K562 (cell line): ENCODE results near the gene ARHGAP22. TPM values are rescaled to one million over a fixed set of nuclear protein-coding genes. Genes with fewer than 3 reads are reported as not detected.
A peak's percentile ranks its signal among the peaks of the same experiment; 100 is the strongest.

Experiments used
- BHLHE40 ChIP-seq: IDR thresholded peaks from 2 replicates; pipeline ENCODE4 v1.6.1; 2011; ENCODE audit warnings: low read length, improper control_type of control experiment
- CREB1 ChIP-seq, 2 experiments: sonication (generic) in 1 of 2; formaldehyde crosslinking in 1 of 2; IDR thresholded peaks; 2 replicates each; pipeline versions ENCODE4 v1.6.1 to v1.8.0; 2012 to 2022; ENCODE audit warnings: inconsistent platforms in 1 of 2, mild to moderate bottlenecking in 1 of 2, missing genetic modification reagents in 1 of 2, moderate library complexity in 1 of 2
- SMAD4 ChIP-seq: fragments of 250-450 bp; sonication (Bioruptor Pico); conservative IDR thresholded peaks from 2 replicates; pipeline ENCODE4 v1.8.0; 2021; ENCODE audit warnings: inconsistent platforms, mild to moderate bottlenecking, moderate library complexity
- SP2 ChIP-seq: IDR thresholded peaks from 2 replicates; pipeline ENCODE4 v1.6.1; 2011; ENCODE audit warnings: mild to moderate bottlenecking, low read depth, low read length, moderate library complexity; ENCODE audit not compliant: poor library complexity, severe bottlenecking; ENCODE audit errors: extremely low read depth
- SRSF7 ChIP-seq: fragments of 200-400 bp; formaldehyde crosslinking; optimal IDR thresholded peaks from 2 replicates; pipeline ENCODE3; 2017; ENCODE audit warnings: mild to moderate bottlenecking, low read depth, low read length
- TEAD2 ChIP-seq: fragments of 450-650 bp; IDR thresholded peaks from 2 replicates; pipeline ENCODE4 v1.6.1; 2016; ENCODE audit warnings: missing genetic modification characterization, control low read depth, missing compliant biosample characterization
- TFAM ChIP-seq: fragments of 250-450 bp; sonication (Bioruptor Pico); conservative IDR thresholded peaks from 2 replicates; pipeline ENCODE4 v1.5.0; 2021; ENCODE audit warnings: mild to moderate bottlenecking, moderate library complexity
- YBX1 ChIP-seq: fragments of 450-650 bp; IDR thresholded peaks from 2 replicates; pipeline ENCODE4 v1.7.1; 2016; ENCODE audit warnings: mild to moderate bottlenecking
- ZBED1 ChIP-seq: IDR thresholded peaks from 2 replicates; pipeline ENCODE4 v1.6.1; 2014
- ZBTB17 ChIP-seq: fragments of 450-650 bp; formaldehyde crosslinking; IDR thresholded peaks from 2 replicates; pipeline ENCODE4 v1.4.0; 2020; ENCODE audit warnings: mild to moderate bottlenecking
- ZC3H8 ChIP-seq: fragments of 450-650 bp; IDR thresholded peaks from 2 replicates; pipeline ENCODE4 v1.6.1; 2017
- ZNF583 ChIP-seq: fragments of 250-450 bp; sonication (Bioruptor Pico); IDR thresholded peaks from 2 replicates; pipeline ENCODE4 v1.4.0; 2020
- polyA plus RNA-seq, 8 experiments: library from polyadenylated mRNA; depleted of rRNA in 4 of 8; stranded (reverse) in 5 of 8; unstranded in 3 of 8; fragments of >200 nt; fragmentation: Nextera tagmentation in 2 of 8; fragmentation: Illumina TruSeq in 1 of 8; extraction: Ambion mirVana in 2 of 8; extraction: Trizol in 1 of 8; gene quantifications; 2 replicates each; pipeline versions ENCODE4 v1.2.1 to v1.2.3, GENCODE V29; 2011 to 2014; ENCODE audit warnings: inconsistent platforms in 1 of 8, missing spikeins in 1 of 8
- total RNA-seq, 7 experiments: library from RNA; depleted of rRNA in 6 of 7; stranded (reverse); fragments of >200 nt in 6 of 7; fragmentation: Illumina TruSeq in 2 of 7; extraction: Trizol in 2 of 7; gene quantifications; 2 replicates each; pipeline versions ENCODE4 v1.2.1 to v1.2.3, GENCODE V29; 2011 to 2021; ENCODE audit warnings: low replicate concordance in 1 of 7
- TF ChIP-seq, protein P1 (sequence below): fragments of 450-650 bp; IDR thresholded peaks from 2 replicates; pipeline ENCODE4 v1.6.1; 2017; ENCODE audit warnings: antibody characterized with exemption, mild to moderate bottlenecking
- TF ChIP-seq, protein P2 (sequence below): sonication (generic); formaldehyde crosslinking; IDR thresholded peaks from 2 replicates; pipeline ENCODE4 v1.8.1; 2023; ENCODE audit warnings: missing genetic modification reagents, mild to moderate bottlenecking, borderline replicate concordance
- TF ChIP-seq, protein P3 (sequence below): sonication (generic); formaldehyde crosslinking; IDR thresholded peaks from 2 replicates; pipeline ENCODE4 v1.8.1; 2023; ENCODE audit warnings: mild to moderate bottlenecking, missing genetic modification reagents
- TF ChIP-seq, protein P4 (sequence below): fragments of 250-450 bp; sonication (Bioruptor Pico); IDR thresholded peaks from 2 replicates; pipeline ENCODE4 v1.8.0; 2022; ENCODE audit warnings: moderate library complexity, mild to moderate bottlenecking, inconsistent platforms

Gene ARHGAP22
- total and polyA plus RNA-seq, 9 of the 15 experiments (the other 6 are each of a cell fraction or from before 2014, with no cell fraction given), result 1.3 to 28.1 (median 12.7) TPM

DNA sequence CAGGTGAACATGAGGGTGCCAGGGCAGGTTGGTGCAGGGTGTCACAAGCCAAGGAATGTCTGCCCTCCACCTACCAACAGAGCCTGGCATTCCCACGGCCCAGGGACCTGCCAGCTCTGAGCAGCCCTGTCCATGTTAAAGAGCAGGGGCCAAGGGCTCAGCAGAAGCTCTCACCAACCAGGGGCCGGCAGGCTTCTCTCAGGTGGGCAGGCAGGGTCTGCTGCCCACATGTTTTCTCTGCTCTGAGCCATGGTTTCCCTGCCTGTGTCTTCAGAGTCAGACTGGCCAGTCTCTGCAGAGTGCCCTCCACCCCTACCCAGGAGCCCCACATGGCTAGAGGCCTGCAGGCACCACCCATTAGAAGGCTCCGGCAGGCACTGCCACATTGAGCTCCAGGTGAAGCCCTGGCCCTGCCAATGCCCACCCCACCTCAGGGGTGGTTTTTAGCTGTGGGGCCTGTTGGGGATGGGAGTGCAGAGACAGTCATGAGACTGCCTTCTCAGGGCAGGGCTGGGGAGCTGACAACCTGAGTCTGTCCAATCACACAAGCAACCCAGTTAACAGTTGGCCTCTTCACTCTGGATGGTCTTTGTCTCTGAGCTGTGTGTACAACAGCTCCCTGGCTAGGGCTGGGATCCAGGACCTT lies 135.9 kb downstream of the ARHGAP22 start (continued):
- TF ChIP-seq ZBED1, result no peak
- no peak for TF ChIP-seq CREB1 (IDR thresholded peaks at IDR 0.05)
- no peak for TF ChIP-seq CREB1 (CRISPR knock-in tag; IDR thresholded peaks at IDR 0.05)
- TF ChIP-seq, protein P1, sequence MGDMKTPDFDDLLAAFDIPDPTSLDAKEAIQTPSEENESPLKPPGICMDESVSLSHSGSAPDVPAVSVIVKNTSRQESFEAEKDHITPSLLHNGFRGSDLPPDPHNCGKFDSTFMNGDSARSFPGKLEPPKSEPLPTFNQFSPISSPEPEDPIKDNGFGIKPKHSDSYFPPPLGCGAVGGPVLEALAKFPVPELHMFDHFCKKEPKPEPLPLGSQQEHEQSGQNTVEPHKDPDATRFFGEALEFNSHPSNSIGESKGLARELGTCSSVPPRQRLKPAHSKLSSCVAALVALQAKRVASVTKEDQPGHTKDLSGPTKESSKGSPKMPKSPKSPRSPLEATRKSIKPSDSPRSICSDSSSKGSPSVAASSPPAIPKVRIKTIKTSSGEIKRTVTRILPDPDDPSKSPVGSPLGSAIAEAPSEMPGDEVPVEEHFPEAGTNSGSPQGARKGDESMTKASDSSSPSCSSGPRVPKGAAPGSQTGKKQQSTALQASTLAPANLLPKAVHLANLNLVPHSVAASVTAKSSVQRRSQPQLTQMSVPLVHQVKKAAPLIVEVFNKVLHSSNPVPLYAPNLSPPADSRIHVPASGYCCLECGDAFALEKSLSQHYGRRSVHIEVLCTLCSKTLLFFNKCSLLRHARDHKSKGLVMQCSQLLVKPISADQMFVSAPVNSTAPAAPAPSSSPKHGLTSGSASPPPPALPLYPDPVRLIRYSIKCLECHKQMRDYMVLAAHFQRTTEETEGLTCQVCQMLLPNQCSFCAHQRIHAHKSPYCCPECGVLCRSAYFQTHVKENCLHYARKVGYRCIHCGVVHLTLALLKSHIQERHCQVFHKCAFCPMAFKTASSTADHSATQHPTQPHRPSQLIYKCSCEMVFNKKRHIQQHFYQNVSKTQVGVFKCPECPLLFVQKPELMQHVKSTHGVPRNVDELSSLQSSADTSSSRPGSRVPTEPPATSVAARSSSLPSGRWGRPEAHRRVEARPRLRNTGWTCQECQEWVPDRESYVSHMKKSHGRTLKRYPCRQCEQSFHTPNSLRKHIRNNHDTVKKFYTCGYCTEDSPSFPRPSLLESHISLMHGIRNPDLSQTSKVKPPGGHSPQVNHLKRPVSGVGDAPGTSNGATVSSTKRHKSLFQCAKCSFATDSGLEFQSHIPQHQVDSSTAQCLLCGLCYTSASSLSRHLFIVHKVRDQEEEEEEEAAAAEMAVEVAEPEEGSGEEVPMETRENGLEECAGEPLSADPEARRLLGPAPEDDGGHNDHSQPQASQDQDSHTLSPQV, result peak; percentile 90
- TF ChIP-seq SP2, result no peak
- TF ChIP-seq BHLHE40, result no peak
- peak; percentile 55; the same call in 1 of the 2 replicates for TF ChIP-seq ZNF583
- TF ChIP-seq, protein P2, sequence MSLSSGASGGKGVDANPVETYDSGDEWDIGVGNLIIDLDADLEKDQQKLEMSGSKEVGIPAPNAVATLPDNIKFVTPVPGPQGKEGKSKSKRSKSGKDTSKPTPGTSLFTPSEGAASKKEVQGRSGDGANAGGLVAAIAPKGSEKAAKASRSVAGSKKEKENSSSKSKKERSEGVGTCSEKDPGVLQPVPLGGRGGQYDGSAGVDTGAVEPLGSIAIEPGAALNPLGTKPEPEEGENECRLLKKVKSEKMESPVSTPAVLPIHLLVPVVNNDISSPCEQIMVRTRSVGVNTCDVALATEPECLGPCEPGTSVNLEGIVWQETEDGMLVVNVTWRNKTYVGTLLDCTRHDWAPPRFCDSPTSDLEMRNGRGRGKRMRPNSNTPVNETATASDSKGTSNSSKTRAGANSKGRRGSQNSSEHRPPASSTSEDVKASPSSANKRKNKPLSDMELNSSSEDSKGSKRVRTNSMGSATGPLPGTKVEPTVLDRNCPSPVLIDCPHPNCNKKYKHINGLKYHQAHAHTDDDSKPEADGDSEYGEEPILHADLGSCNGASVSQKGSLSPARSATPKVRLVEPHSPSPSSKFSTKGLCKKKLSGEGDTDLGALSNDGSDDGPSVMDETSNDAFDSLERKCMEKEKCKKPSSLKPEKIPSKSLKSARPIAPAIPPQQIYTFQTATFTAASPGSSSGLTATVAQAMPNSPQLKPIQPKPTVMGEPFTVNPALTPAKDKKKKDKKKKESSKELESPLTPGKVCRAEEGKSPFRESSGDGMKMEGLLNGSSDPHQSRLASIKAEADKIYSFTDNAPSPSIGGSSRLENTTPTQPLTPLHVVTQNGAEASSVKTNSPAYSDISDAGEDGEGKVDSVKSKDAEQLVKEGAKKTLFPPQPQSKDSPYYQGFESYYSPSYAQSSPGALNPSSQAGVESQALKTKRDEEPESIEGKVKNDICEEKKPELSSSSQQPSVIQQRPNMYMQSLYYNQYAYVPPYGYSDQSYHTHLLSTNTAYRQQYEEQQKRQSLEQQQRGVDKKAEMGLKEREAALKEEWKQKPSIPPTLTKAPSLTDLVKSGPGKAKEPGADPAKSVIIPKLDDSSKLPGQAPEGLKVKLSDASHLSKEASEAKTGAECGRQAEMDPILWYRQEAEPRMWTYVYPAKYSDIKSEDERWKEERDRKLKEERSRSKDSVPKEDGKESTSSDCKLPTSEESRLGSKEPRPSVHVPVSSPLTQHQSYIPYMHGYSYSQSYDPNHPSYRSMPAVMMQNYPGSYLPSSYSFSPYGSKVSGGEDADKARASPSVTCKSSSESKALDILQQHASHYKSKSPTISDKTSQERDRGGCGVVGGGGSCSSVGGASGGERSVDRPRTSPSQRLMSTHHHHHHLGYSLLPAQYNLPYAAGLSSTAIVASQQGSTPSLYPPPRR (CRISPR knock-in tag), result no peak
- TF ChIP-seq, protein P3, sequence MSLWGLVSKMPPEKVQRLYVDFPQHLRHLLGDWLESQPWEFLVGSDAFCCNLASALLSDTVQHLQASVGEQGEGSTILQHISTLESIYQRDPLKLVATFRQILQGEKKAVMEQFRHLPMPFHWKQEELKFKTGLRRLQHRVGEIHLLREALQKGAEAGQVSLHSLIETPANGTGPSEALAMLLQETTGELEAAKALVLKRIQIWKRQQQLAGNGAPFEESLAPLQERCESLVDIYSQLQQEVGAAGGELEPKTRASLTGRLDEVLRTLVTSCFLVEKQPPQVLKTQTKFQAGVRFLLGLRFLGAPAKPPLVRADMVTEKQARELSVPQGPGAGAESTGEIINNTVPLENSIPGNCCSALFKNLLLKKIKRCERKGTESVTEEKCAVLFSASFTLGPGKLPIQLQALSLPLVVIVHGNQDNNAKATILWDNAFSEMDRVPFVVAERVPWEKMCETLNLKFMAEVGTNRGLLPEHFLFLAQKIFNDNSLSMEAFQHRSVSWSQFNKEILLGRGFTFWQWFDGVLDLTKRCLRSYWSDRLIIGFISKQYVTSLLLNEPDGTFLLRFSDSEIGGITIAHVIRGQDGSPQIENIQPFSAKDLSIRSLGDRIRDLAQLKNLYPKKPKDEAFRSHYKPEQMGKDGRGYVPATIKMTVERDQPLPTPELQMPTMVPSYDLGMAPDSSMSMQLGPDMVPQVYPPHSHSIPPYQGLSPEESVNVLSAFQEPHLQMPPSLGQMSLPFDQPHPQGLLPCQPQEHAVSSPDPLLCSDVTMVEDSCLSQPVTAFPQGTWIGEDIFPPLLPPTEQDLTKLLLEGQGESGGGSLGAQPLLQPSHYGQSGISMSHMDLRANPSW (CRISPR knock-in tag), result no peak
- peak; percentile 83; the same call in 1 of the 2 replicates for TF ChIP-seq ZBTB17 (CRISPR knock-in tag)
- peak; percentile 20; the same call in 1 of the 2 replicates for TF ChIP-seq TEAD2 (tag)
- peak; percentile 68; the same call in 1 of the 2 replicates for TF ChIP-seq SMAD4 (CRISPR knock-in tag)
- TF ChIP-seq SRSF7, result no peak
- no peak for TF ChIP-seq ZC3H8
- TF ChIP-seq TFAM (CRISPR knock-in tag), result no peak
- TF ChIP-seq, protein P4, sequence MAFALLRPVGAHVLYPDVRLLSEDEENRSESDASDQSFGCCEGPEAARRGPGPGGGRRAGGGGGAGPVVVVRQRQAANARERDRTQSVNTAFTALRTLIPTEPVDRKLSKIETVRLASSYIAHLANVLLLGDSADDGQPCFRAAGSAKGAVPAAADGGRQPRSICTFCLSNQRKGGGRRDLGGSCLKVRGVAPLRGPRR (CRISPR knock-in tag), result 0 out of 2 replicates have a peak, but pooled peaks have one; percentile 3
- no peak for TF ChIP-seq YBX1
